H9 (cell line): ENCODE data around the gene UBE2D1. TPM values are rescaled to one million over a fixed set of nuclear protein-coding genes. Genes with fewer than 3 reads are reported as not detected.

Experiments
- DNase-seq: peaks from one replicate; pipeline ENCODE4 v3.0.0-alpha.2; 2017
- H2AFZ ChIP-seq: one replicate; pipeline ENCODE4 v1.6.1; 2013; ENCODE audit warnings: mild to moderate bottlenecking, low read length, control low read depth, moderate library complexity
- H2AK5ac ChIP-seq: 2 replicates; pipeline ENCODE4 v1.6.1; 2013; ENCODE audit warnings: low read length, control low read depth, mixed read lengths; ENCODE audit not compliant: insufficient read length
- H2BK120ac ChIP-seq: one replicate; pipeline ENCODE4 v1.6.1; 2013; ENCODE audit warnings: low read depth, mild to moderate bottlenecking, low read length, control low read depth, inconsistent platforms; ENCODE audit not compliant: poor library complexity, severe bottlenecking
- H2BK12ac ChIP-seq: 2 replicates; pipeline ENCODE4 v1.6.1; 2013; ENCODE audit warnings: low read length, control low read depth, mixed read lengths, low read depth; ENCODE audit not compliant: insufficient read length
- H2BK15ac ChIP-seq: 2 replicates; pipeline ENCODE4 v1.6.1; 2013; ENCODE audit warnings: low read depth, low read length, control low read depth
- H2BK20ac ChIP-seq: one replicate; pipeline ENCODE4 v1.6.1; 2013; ENCODE audit warnings: low read depth, mild to moderate bottlenecking, low read length, control low read depth, inconsistent platforms; ENCODE audit not compliant: poor library complexity, severe bottlenecking
- H2BK5ac ChIP-seq: 2 replicates; pipeline ENCODE4 v1.6.1; 2013; ENCODE audit warnings: low read length, control low read depth, mixed read lengths; ENCODE audit not compliant: insufficient read length
- H3K14ac ChIP-seq: 2 replicates; pipeline ENCODE4 v1.6.1; 2013; ENCODE audit warnings: low read length, control low read depth; ENCODE audit not compliant: insufficient read depth
- H3K18ac ChIP-seq: 2 replicates; pipeline ENCODE4 v1.6.1; 2013; ENCODE audit warnings: low read depth, mild to moderate bottlenecking, mixed read lengths, low read length, control low read depth; ENCODE audit not compliant: insufficient read length
- H3K23ac ChIP-seq: 2 replicates; pipeline ENCODE4 v1.6.1; 2013; ENCODE audit warnings: low read length, control low read depth, mixed read lengths, low read depth; ENCODE audit not compliant: insufficient read length
- H3K23me2 ChIP-seq: 2 replicates; pipeline ENCODE4 v1.6.1; 2013; ENCODE audit warnings: low read depth, mild to moderate bottlenecking, mixed read lengths, low read length, control low read depth; ENCODE audit not compliant: insufficient read length, poor library complexity, severe bottlenecking
- H3K27ac ChIP-seq: 2 replicates; pipeline ENCODE4 v1.5.1; 2013; ENCODE audit warnings: low read length, control low read depth, mixed read lengths, low read depth; ENCODE audit not compliant: insufficient read length
- H3K27me3 ChIP-seq: 2 replicates; pipeline ENCODE4 v1.6.1; 2013; ENCODE audit warnings: low read length, control low read depth, inconsistent platforms; ENCODE audit not compliant: insufficient read depth
- H3K4ac ChIP-seq: 2 replicates; pipeline ENCODE4 v1.6.1; 2013; ENCODE audit warnings: low read depth, mild to moderate bottlenecking, control low read depth, inconsistent platforms, low read length, moderate library complexity
- H3K4me1 ChIP-seq: 2 replicates; pipeline ENCODE4 v1.6.1; 2013; ENCODE audit warnings: low read length, control low read depth, inconsistent platforms; ENCODE audit not compliant: insufficient read depth
- H3K4me2 ChIP-seq: 2 replicates; pipeline ENCODE4 v1.6.1; 2013; ENCODE audit warnings: low read length, control low read depth, mixed read lengths; ENCODE audit not compliant: insufficient read length, insufficient read depth
- H3K56ac ChIP-seq: 2 replicates; pipeline ENCODE4 v1.6.1; 2013; ENCODE audit warnings: low read depth, mild to moderate bottlenecking, mixed read lengths, low read length, control low read depth; ENCODE audit not compliant: insufficient read length
- H3K79me1 ChIP-seq: 2 replicates; pipeline ENCODE4 v1.6.1; 2013; ENCODE audit warnings: low read depth, mild to moderate bottlenecking, moderate library complexity, low read length, control low read depth, inconsistent platforms; ENCODE audit not compliant: insufficient read depth, poor library complexity, severe bottlenecking
- H3K79me2 ChIP-seq: 2 replicates; pipeline ENCODE4 v1.6.1; 2013; ENCODE audit warnings: low read length, control low read depth, inconsistent platforms; ENCODE audit not compliant: insufficient read depth
- H3K9ac ChIP-seq: 2 replicates; pipeline ENCODE4 v1.6.1; 2013; ENCODE audit warnings: low read length, control low read depth, mixed read lengths; ENCODE audit not compliant: insufficient read length; ENCODE audit errors: extremely low read depth
- H3K9me3 ChIP-seq: one replicate; pipeline ENCODE4 v1.6.1; 2013; ENCODE audit warnings: low read depth, low read length, inconsistent platforms; ENCODE audit not compliant: control insufficient read depth
- H3T11ph ChIP-seq: one replicate; pipeline ENCODE4 v1.6.1; 2013; ENCODE audit warnings: mild to moderate bottlenecking, low read length, control low read depth, inconsistent platforms
- H4K20me1 ChIP-seq: one replicate; pipeline ENCODE4 v1.6.1; 2013; ENCODE audit not compliant: control insufficient read depth, insufficient read length, insufficient read depth
- H4K5ac ChIP-seq: 2 replicates; pipeline ENCODE4 v1.6.1; 2013; ENCODE audit warnings: low read depth, mild to moderate bottlenecking, mixed read lengths, low read length, control low read depth; ENCODE audit not compliant: insufficient read length
- H4K8ac ChIP-seq: replicated peaks from 2 replicates; pipeline ENCODE4 v1.6.1; 2013; ENCODE audit warnings: low read length, control low read depth, mixed read lengths, low read depth; ENCODE audit not compliant: insufficient read length
- H4K91ac ChIP-seq: 2 replicates; pipeline ENCODE4 v1.6.1; 2013; ENCODE audit warnings: low read depth, mild to moderate bottlenecking, moderate library complexity, mixed read lengths, low read length, control low read depth; ENCODE audit not compliant: insufficient read length
- H3K27ac Mint-ChIP-seq, 3 experiments: 2 replicates in 2 of 3; 3 replicates in 1 of 3; pipeline ENCODE4 v1.8.0; 2020 to 2021; ENCODE audit warnings: mixed read lengths in 3 of 3, mild to moderate bottlenecking in 1 of 3, moderate library complexity in 1 of 3
- H3K27me3 Mint-ChIP-seq: 2 replicates; pipeline ENCODE4 v1.8.0; 2021; ENCODE audit warnings: low read depth, mild to moderate bottlenecking, moderate library complexity, mixed read lengths
- H3K36me3 Mint-ChIP-seq, 3 experiments: 2 replicates in 2 of 3; 3 replicates in 1 of 3; pipeline ENCODE4 v1.8.0; 2020 to 2021; ENCODE audit warnings: low read depth in 3 of 3, mixed read lengths in 3 of 3; ENCODE audit not compliant: insufficient read depth in 1 of 3
- H3K4me1 Mint-ChIP-seq, 2 experiments: 2 replicates each; pipeline ENCODE4 v1.8.0; 2020; ENCODE audit warnings: mixed read lengths in 2 of 2
- H3K4me3 Mint-ChIP-seq, 2 experiments: 2 replicates in 1 of 2; 3 replicates in 1 of 2; pipeline ENCODE4 v1.8.0; 2020 to 2021; ENCODE audit warnings: mild to moderate bottlenecking in 2 of 2, mixed read lengths in 2 of 2, moderate library complexity in 1 of 2
- H3K9me3 Mint-ChIP-seq, 2 experiments: 2 replicates in 1 of 2; 3 replicates in 1 of 2; pipeline ENCODE4 v1.8.0; 2020; ENCODE audit warnings: mild to moderate bottlenecking in 2 of 2, mixed read lengths in 2 of 2, moderate library complexity in 1 of 2
- CTCF ChIP-seq: fragments of 200-600 bp; sonication (generic); conservative IDR thresholded peaks from 3 replicates; pipeline ENCODE4 v1.8.0; 2021; ENCODE audit warnings: antibody characterized with exemption, mild to moderate bottlenecking
- WGBS: extraction: QIAGEN DNeasy Blood & Tissue Kit; methylation state at CpG from one replicate; pipeline ENCODE4 v1.1.7; 2013; ENCODE audit warnings: missing lambda C conversion rate, low lambda C conversion rate, mixed read lengths; ENCODE audit not compliant: insufficient read length; ENCODE audit errors: extremely low coverage; 5-methylcytosine and 5-hydroxymethylcytosine counted together
- total RNA-seq: library from RNA; stranded (reverse); gene quantifications from 2 replicates; pipeline ENCODE4 v1.2.1, GENCODE V29; 2021

The UBE2D1 gene
- total RNA-seq, 1 experiment from 2014 or later, result 26.8 TPM

- no peak overlapping the region for H4K8ac ChIP-seq
- peak overlapping the region in 2 of 3 experiments; percentile 36 to 66; a peak in 1 of 7 replicates for H3K27ac Mint-ChIP-seq
- no peaks in the 10 kb centered on the region for H3K9me3 Mint-ChIP-seq
- no peak overlapping the region for H4K91ac ChIP-seq
- no CpG with 5 or more reads among the region's 37 CpGs for WGBS
- peak overlapping the region; percentile 91 to 95 for H3K4me3 Mint-ChIP-seq
- no peaks in the 10 kb centered on the region for H4K20me1 ChIP-seq
- peak overlapping the region; percentile 87 for H3K4me2 ChIP-seq
- peak; percentile 37 for DNase-seq
- H3K14ac ChIP-seq, result peak overlapping the region; percentile 31
- H2BK120ac ChIP-seq, result no peak overlapping the region
- H2BK20ac ChIP-seq, result no peak overlapping the region
- H2AFZ ChIP-seq, result no peak overlapping the region
- no peaks in the 10 kb centered on the region for H3K4me1 ChIP-seq
- no peaks in the 10 kb centered on the region for H3K79me1 ChIP-seq
- H2AK5ac ChIP-seq, result no peak overlapping the region
- no peak overlapping the region for H3K4ac ChIP-seq
- H3K9ac ChIP-seq, result peak overlapping the region; percentile 24
- no peak overlapping the region for H2BK15ac ChIP-seq
- no peak overlapping the region for H3K23ac ChIP-seq
- no peaks in the 10 kb centered on the region for H3K9me3 ChIP-seq
- H3K4me1 Mint-ChIP-seq, result peaks cover 15 to 19% of the 10 kb centered on the region in 2 experiments
- H3K23me2 ChIP-seq, result peaks cover 6% of the 10 kb centered on the region
- no peaks in the 10 kb centered on the region for H3K27me3 Mint-ChIP-seq
- no peak overlapping the region for H3T11ph ChIP-seq
- no peak overlapping the region for H3K56ac ChIP-seq
- no peak overlapping the region for H2BK5ac ChIP-seq
- H3K27ac ChIP-seq, result no peak overlapping the region
- H4K5ac ChIP-seq, result no peak overlapping the region
- no peaks in the 10 kb centered on the region for H3K27me3 ChIP-seq
- no peak overlapping the region for H2BK12ac ChIP-seq
- H3K18ac ChIP-seq, result no peak overlapping the region
- no peak for TF ChIP-seq CTCF
- H3K36me3 Mint-ChIP-seq, result peaks cover 3 to 4% (median 3%) of the 10 kb centered on the region in 3 experiments; a peak in 2 of 7 replicates
- H3K79me2 ChIP-seq, result peaks cover 2% of the 10 kb centered on the region; the same call in 1 of the 2 replicates
Measured at GRCh38 chr10:58335306-58336005, 650 bp downstream of the UBE2D1 start.
